Prostate gland (tissue), 2 donors: ENCODE measurements around the gene ULK4.

Experiments used
- CTCF ChIP-seq, 4 experiments: fragments of 200-600 bp in 2 of 4; fragments of 450-650 bp in 2 of 4; sonication (generic) in 2 of 4; IDR thresholded peaks; 1 replicate in 3 of 4; 2 replicates in 1 of 4; pipeline ENCODE4 v1.5.1; 2016 to 2019; ENCODE audit warnings: antibody characterized with exemption in 4 of 4, mild to moderate bottlenecking in 2 of 4, moderate library complexity in 2 of 4
- POLR2A ChIP-seq: fragments of 450-650 bp; IDR thresholded peaks from one replicate; pipeline ENCODE4 v1.6.1; 2016; ENCODE audit warnings: antibody characterized with exemption, mild to moderate bottlenecking
- POLR2AphosphoS5 ChIP-seq: sonication (generic); formaldehyde crosslinking; IDR thresholded peaks from one replicate; pipeline ENCODE4 v1.6.1; 2017; ENCODE audit warnings: antibody characterized with exemption

- TF ChIP-seq POLR2A (no peak), POLR2AphosphoS5 (peak; percentile 51), CTCF (IDR thresholded peaks at IDR 0.05) (no peak)
Observed at GRCh38 chr3:41932464-41932863, 29.4 kb downstream of the ULK4 start.
